H1 (cell line): ENCODE data around the gene TCERG1L. TPM values are rescaled to one million over a fixed set of nuclear protein-coding genes. Genes with fewer than 3 reads are reported as not detected.

Experiments
- CTCF ChIA-PET: fragments of 300-600 bp; sonication (Branson Sonifier 250); formaldehyde crosslinking; loops from one replicate; lab custom pipeline; 2021; ENCODE audit not compliant: partially characterized antibody; lab: Charles Lee
- POLR2A ChIA-PET: fragments of 300-600 bp; sonication (Branson Sonifier 250); formaldehyde crosslinking; loops from one replicate; lab custom pipeline; 2021; ENCODE audit warnings: inconsistent platforms; ENCODE audit not compliant: partially characterized antibody; lab: Charles Lee
- DNase-seq, 2 experiments: peaks; one replicate each; pipeline versions ENCODE4 v3.0.0 to v3.0.0-alpha.2; 2010 to 2022; ENCODE audit warnings: low spot score in 2 of 2, low read depth in 1 of 2, mixed read lengths in 1 of 2
- FAIRE-seq: peaks from 2 replicates; lab custom pipeline; 2011; peaks lifted over from hg19 to GRCh38; lab: Jason Lieb, UNC
- H2AFZ ChIP-seq: 2 replicates; pipeline ENCODE4 v1.8.1; 2012; ENCODE audit warnings: low read length, inconsistent platforms
- H2AK5ac ChIP-seq: 2 replicates; pipeline ENCODE4 v1.6.1; 2013; ENCODE audit warnings: low read depth, low read length
- H2BK120ac ChIP-seq: replicated peaks from 2 replicates; pipeline ENCODE3; 2013; ENCODE audit warnings: low read depth, low read length, inconsistent platforms
- H2BK12ac ChIP-seq: 2 replicates; pipeline ENCODE4 v1.6.1; 2013; ENCODE audit warnings: low read depth, low read length
- H2BK15ac ChIP-seq: 2 replicates; pipeline ENCODE4 v1.6.1; 2013; ENCODE audit warnings: low read length
- H2BK20ac ChIP-seq: 2 replicates; pipeline ENCODE4 v1.6.1; 2013; ENCODE audit warnings: low read length
- H2BK5ac ChIP-seq: 2 replicates; pipeline ENCODE4 v1.6.1; 2013; ENCODE audit warnings: low read depth, low read length
- H3K14ac ChIP-seq: 2 replicates; pipeline ENCODE4 v1.6.1; 2013; ENCODE audit warnings: inconsistent platforms; ENCODE audit not compliant: insufficient read length
- H3K18ac ChIP-seq: 2 replicates; pipeline ENCODE4 v1.6.1; 2013; ENCODE audit warnings: low read length; ENCODE audit errors: extremely low read depth
- H3K23ac ChIP-seq: 2 replicates; pipeline ENCODE4 v1.6.1; 2013; ENCODE audit warnings: inconsistent platforms; ENCODE audit not compliant: insufficient read length
- H3K23me2 ChIP-seq: 2 replicates; pipeline ENCODE4 v1.6.1; 2013; ENCODE audit warnings: low read depth, low read length
- H3K27ac ChIP-seq: 2 replicates; pipeline ENCODE4 v1.6.1; 2011; ENCODE audit warnings: low read depth, low read length, inconsistent platforms
- H3K27me3 ChIP-seq, 4 experiments: replicated peaks in 1 of 4; 1 replicate in 1 of 4; 2 replicates in 3 of 4; pipeline versions ENCODE4 v1.6.1 to v1.8.1; 2011 to 2013; ENCODE audit warnings: low read length in 3 of 4, mild to moderate bottlenecking in 3 of 4, inconsistent platforms in 2 of 4, mixed read lengths in 2 of 4, moderate library complexity in 1 of 4; ENCODE audit not compliant: control insufficient read depth in 3 of 4, insufficient read depth in 3 of 4; ENCODE audit errors: extremely low read depth in 1 of 4
- H3K36me3 ChIP-seq, 4 experiments: 2 replicates each; pipeline versions ENCODE4 v1.6.1 to v1.8.1; 2011 to 2013; ENCODE audit warnings: mild to moderate bottlenecking in 4 of 4, low read length in 3 of 4, moderate library complexity in 2 of 4, control low read depth in 1 of 4, inconsistent platforms in 1 of 4; ENCODE audit not compliant: insufficient read depth in 4 of 4, control insufficient read depth in 2 of 4
- H3K4ac ChIP-seq: replicated peaks from 2 replicates; pipeline ENCODE3; 2013; ENCODE audit warnings: low read length, low read depth, mixed read lengths, inconsistent platforms; ENCODE audit not compliant: insufficient read length
- H3K4me1 ChIP-seq, 4 experiments: replicated peaks in 1 of 4; 1 replicate in 1 of 4; 2 replicates in 3 of 4; pipeline versions ENCODE4 v1.6.1 to v1.8.1; 2011 to 2013; ENCODE audit warnings: low read length in 3 of 4, inconsistent platforms in 2 of 4, mixed read lengths in 1 of 4; ENCODE audit not compliant: insufficient read depth in 4 of 4, control insufficient read depth in 3 of 4
- H3K4me2 ChIP-seq, 2 experiments: 2 replicates each; pipeline versions ENCODE4 v1.6.1 to v1.8.1; 2011 to 2013; ENCODE audit warnings: low read depth in 2 of 2, low read length in 2 of 2, control low read depth in 1 of 2, inconsistent platforms in 1 of 2, mild to moderate bottlenecking in 1 of 2; ENCODE audit not compliant: insufficient read depth in 1 of 2
- H3K4me3 ChIP-seq, 4 experiments: fragments of 200-600, 300-600 bp in 1 of 4; sonication (generic), shearing (Covaris generic), sonication (Bioruptor Twin) in 1 of 4; 2 replicates each; pipeline versions ENCODE4 v1.5.1 to v1.8.1; 2011 to 2016; ENCODE audit warnings: low read length in 4 of 4, low read depth in 3 of 4, control low read depth in 2 of 4, inconsistent platforms in 2 of 4, mild to moderate bottlenecking in 2 of 4, mixed read lengths in 1 of 4, moderate library complexity in 1 of 4; ENCODE audit not compliant: insufficient read depth in 2 of 4; ENCODE audit errors: extremely low read depth in 1 of 4
- H3K56ac ChIP-seq: replicated peaks from 2 replicates; pipeline ENCODE3; 2013; ENCODE audit warnings: low read depth, mild to moderate bottlenecking, mixed read lengths, low read length, inconsistent platforms; ENCODE audit not compliant: insufficient read length
- H3K79me1 ChIP-seq: 2 replicates; pipeline ENCODE4 v1.6.1; 2013; ENCODE audit warnings: low read depth, low read length, control low read depth
- H3K79me2 ChIP-seq, 2 experiments: 2 replicates each; pipeline versions ENCODE4 v1.6.1 to v1.8.1; 2012 to 2013; ENCODE audit warnings: low read length in 2 of 2, mild to moderate bottlenecking in 2 of 2, inconsistent platforms in 1 of 2; ENCODE audit not compliant: insufficient read depth in 2 of 2, control insufficient read depth in 1 of 2
- H3K9ac ChIP-seq, 4 experiments: replicated peaks in 1 of 4; 1 replicate in 1 of 4; 2 replicates in 3 of 4; pipeline versions ENCODE4 v1.6.1 to v1.8.1; 2011 to 2013; ENCODE audit warnings: low read depth in 3 of 4, low read length in 3 of 4, control low read depth in 2 of 4, mild to moderate bottlenecking in 2 of 4, moderate library complexity in 2 of 4, inconsistent platforms in 1 of 4; ENCODE audit errors: extremely low read depth in 1 of 4
- H3K9me3 ChIP-seq, 2 experiments: 2 replicates each; pipeline versions ENCODE4 v1.6.1 to v1.8.1; 2012 to 2013; ENCODE audit warnings: mild to moderate bottlenecking in 2 of 2, moderate library complexity in 2 of 2, control low read depth in 1 of 2, inconsistent platforms in 1 of 2, low read depth in 1 of 2, low read length in 1 of 2, mixed read lengths in 1 of 2; ENCODE audit not compliant: insufficient read depth in 2 of 2
- H4K20me1 ChIP-seq, 2 experiments: replicated peaks in 1 of 2; 2 replicates each; pipeline versions ENCODE3 to v1.8.1; 2011 to 2013; ENCODE audit warnings: inconsistent platforms in 2 of 2, low read length in 2 of 2, mild to moderate bottlenecking in 1 of 2; ENCODE audit not compliant: insufficient read depth in 2 of 2, control insufficient read depth in 1 of 2
- H4K5ac ChIP-seq: 2 replicates; pipeline ENCODE4 v1.6.1; 2013; ENCODE audit warnings: low read length, low read depth, mixed read lengths, inconsistent platforms; ENCODE audit not compliant: insufficient read length
- H4K8ac ChIP-seq: 2 replicates; pipeline ENCODE4 v1.8.0; 2013; ENCODE audit warnings: mild to moderate bottlenecking, moderate library complexity, low read length, inconsistent platforms; ENCODE audit not compliant: insufficient read depth; ENCODE audit errors: extremely low read depth
- H4K91ac ChIP-seq: replicated peaks from 2 replicates; pipeline ENCODE3; 2013; ENCODE audit warnings: low read length, mixed read lengths, inconsistent platforms; ENCODE audit not compliant: insufficient read length
- CBX8 ChIP-seq: fragments of 300-800, 300-1000 bp; sonication (generic); IDR thresholded peaks from 2 replicates; pipeline ENCODE4 v1.7.1; 2016; ENCODE audit warnings: low read depth, low read length, borderline replicate concordance
- CEBPB ChIP-seq: IDR thresholded peaks from 2 replicates; pipeline ENCODE4 v1.6.1; 2012; ENCODE audit warnings: low read depth, low read length
- CREB1 ChIP-seq: IDR thresholded peaks from 2 replicates; pipeline ENCODE4 v1.6.1; 2012; ENCODE audit warnings: inconsistent platforms
- CTBP2 ChIP-seq: IDR thresholded peaks from 2 replicates; pipeline ENCODE4 v1.7.0; 2011; ENCODE audit warnings: borderline replicate concordance, mild to moderate bottlenecking, moderate library complexity, mixed read lengths, low read length; ENCODE audit not compliant: insufficient read depth, insufficient read length
- EP300 ChIP-seq, 2 experiments: IDR thresholded peaks; 1 replicate in 1 of 2; 2 replicates in 1 of 2; pipeline ENCODE4 v1.6.1; 2011 to 2012; ENCODE audit warnings: low read depth in 2 of 2, low read length in 2 of 2, mild to moderate bottlenecking in 2 of 2, borderline replicate concordance in 1 of 2, inconsistent platforms in 1 of 2, moderate library complexity in 1 of 2
- GTF2F1 ChIP-seq: IDR thresholded peaks from 2 replicates; pipeline ENCODE4 v1.6.1; 2012; ENCODE audit warnings: low read depth, low read length, improper control_type of control experiment, borderline replicate concordance
- JUN ChIP-seq: IDR thresholded peaks from 2 replicates; pipeline ENCODE4 v1.6.1; 2011; ENCODE audit warnings: low read depth, mild to moderate bottlenecking, improper control_type of control experiment, low read length
- POLR2A ChIP-seq, 2 experiments: IDR thresholded peaks; 1 replicate in 1 of 2; 2 replicates in 1 of 2; pipeline ENCODE4 v1.6.1; 2011; ENCODE audit warnings: low read depth in 2 of 2, low read length in 2 of 2, mild to moderate bottlenecking in 2 of 2; ENCODE audit errors: control extremely low read depth in 1 of 2
- RFX5 ChIP-seq: IDR thresholded peaks from 2 replicates; pipeline ENCODE4 v1.6.1; 2011; ENCODE audit warnings: low read depth, low read length, improper control_type of control experiment, borderline replicate concordance
- SIN3A ChIP-seq, 2 experiments: IDR thresholded peaks in 1 of 2; conservative IDR thresholded peaks in 1 of 2; 2 replicates each; pipeline ENCODE4 v1.6.1; 2011 to 2012; ENCODE audit warnings: low read length in 2 of 2, improper control_type of control experiment in 1 of 2, low read depth in 1 of 2, mild to moderate bottlenecking in 1 of 2
- SP1 ChIP-seq: IDR thresholded peaks from 2 replicates; pipeline ENCODE4 v1.6.1; 2011; ENCODE audit warnings: low read depth, low read length
- ZNF274 ChIP-seq: IDR thresholded peaks from 2 replicates; pipeline ENCODE4 v1.7.0; 2012; ENCODE audit warnings: low read length, borderline replicate concordance; ENCODE audit errors: extremely low read depth
- WGBS, 2 experiments: shearing (Covaris generic) in 1 of 2; methylation state at CpG; one replicate each; pipeline versions ENCODE4 v1.1.6 to v1.1.7; 2013 to 2015; ENCODE audit warnings: low lambda C conversion rate in 2 of 2, mixed read lengths in 2 of 2, inconsistent platforms in 1 of 2, low coverage in 1 of 2, missing lambda C conversion rate in 1 of 2; ENCODE audit not compliant: insufficient replicate concordance in 2 of 2, insufficient coverage in 1 of 2, insufficient read length in 1 of 2; ENCODE audit errors: extremely low coverage in 1 of 2, missing lambda C conversion rate in 1 of 2; 5-methylcytosine and 5-hydroxymethylcytosine counted together
- polyA plus RNA-seq, 7 experiments: library from polyadenylated mRNA; depleted of rRNA in 3 of 7; stranded (reverse) in 5 of 7; unstranded in 2 of 7; fragments of >200 nt in 5 of 7; fragments of 200-250 nt in 2 of 7; gene quantifications; 1 replicate in 5 of 7; 2 replicates in 1 of 7; 4 replicates in 1 of 7; pipeline versions ENCODE4 v1.2.1 to v1.2.3, GENCODE V29; 2011 to 2013; ENCODE audit warnings: missing spikeins in 2 of 7, mixed read lengths in 2 of 7
- total RNA-seq: library from RNA; stranded (reverse); fragmentation: NEBNext Ultra II Directional; extraction: Animal tissue kit (Norgen Biotek cat#: 25700); gene quantifications from 2 replicates; pipeline ENCODE4 v1.2.1, GENCODE V29; 2021
- TF ChIP-seq, protein P1 (sequence below): IDR thresholded peaks from 2 replicates; pipeline ENCODE4 v1.6.1; 2012; ENCODE audit warnings: inconsistent platforms

TCERG1L gene
- total and polyA plus RNA-seq, 2 of the 8 experiments (the other 6 are each of a cell fraction or from before 2014, with no cell fraction given): 3.9 to 6.9 TPM

DNA sequence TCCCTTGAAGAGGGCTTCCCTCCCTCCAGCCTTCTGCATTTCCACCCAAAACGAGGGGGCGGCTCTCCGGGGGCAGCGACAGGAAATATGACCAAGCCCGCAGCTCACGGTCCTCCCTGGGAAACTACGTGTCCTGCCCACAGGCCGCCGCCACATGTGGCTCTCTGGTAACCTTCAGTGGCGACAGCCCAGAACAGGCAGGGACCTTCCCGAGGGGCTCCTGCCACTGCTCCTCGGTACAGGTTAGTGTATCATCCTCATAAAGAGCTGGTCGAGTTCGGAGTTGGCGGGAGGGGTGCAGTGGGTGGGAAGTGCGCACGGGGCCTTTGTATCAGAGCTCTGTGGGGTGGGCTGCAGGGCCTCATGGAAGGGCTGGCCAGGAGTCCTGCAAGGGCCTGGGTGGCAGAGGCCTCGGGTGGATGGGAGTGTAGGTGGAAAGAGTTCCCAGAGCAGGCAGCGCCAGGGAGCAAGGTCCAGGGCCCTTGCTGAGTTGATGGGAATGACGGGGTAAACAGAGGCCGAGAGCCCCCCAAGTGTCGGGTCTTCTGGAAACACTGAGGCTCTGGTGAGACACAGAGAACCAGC is 66.0 kb downstream of the TCERG1L start:
- DNase-seq: no peak
- no peak overlapping the region for H2AK5ac ChIP-seq
- peaks cover 0 to 1% (median under 1%) of the 10 kb centered on the region in 4 experiments; a peak in 3 of 7 replicates for H3K4me1 ChIP-seq
- H3K23me2 ChIP-seq: peaks cover 5% of the 10 kb centered on the region; the same call in 1 of the 2 replicates
- peaks cover 0 to 3% of the 10 kb centered on the region in 2 experiments for H4K20me1 ChIP-seq
- no peak overlapping the region for H3K9ac ChIP-seq
- POLR2A ChIA-PET: no interaction called here
- no peak overlapping the region for H3K4ac ChIP-seq
- no peak overlapping the region for H3K18ac ChIP-seq
- H2BK120ac ChIP-seq: no peak overlapping the region
- no peak overlapping the region for H2BK20ac ChIP-seq
- no peak overlapping the region for H3K27ac ChIP-seq
- no peak overlapping the region for H2BK12ac ChIP-seq
- no peaks in the 10 kb centered on the region for H3K27me3 ChIP-seq
- H3K79me2 ChIP-seq: no peaks in the 10 kb centered on the region
- H3K14ac ChIP-seq: no peak overlapping the region
- H3K9me3 ChIP-seq: no peaks in the 10 kb centered on the region
- no peak overlapping the region for H2BK15ac ChIP-seq
- no peak overlapping the region for H3K4me3 ChIP-seq
- CTCF ChIA-PET: interaction anchor here (0.5 to 1.6 kb wide), 5 partner anchors 10 to 161 kb away, joined by 3 to 6 read pairs (median 4); no protein-coding TSS in a partner anchor
- no peak overlapping the region for H2BK5ac ChIP-seq
- WGBS, 2 experiments: 89% methylated on average over 15 of the region's 22 CpGs; no CpG with 5 or more reads in 1 of the 2 experiments
- no peak overlapping the region for H3K56ac ChIP-seq
- H4K8ac ChIP-seq: no peak overlapping the region
- no peak overlapping the region for H4K5ac ChIP-seq
- peaks cover 4% of the 10 kb centered on the region; the same call in 1 of the 2 replicates for H3K79me1 ChIP-seq
- no peak overlapping the region for H4K91ac ChIP-seq
- no peak for FAIRE-seq
- H3K36me3 ChIP-seq: no peaks in the 10 kb centered on the region
- H3K23ac ChIP-seq: no peak overlapping the region
- H2AFZ ChIP-seq: no peak overlapping the region
- no peak overlapping the region for H3K4me2 ChIP-seq
- TF ChIP-seq POLR2A (IDR thresholded peaks at IDR 0.05; ENCODE audit: control extremely low read depth in 1 of 2, low read depth in 2 of 2, low read length in 2 of 2) (no peak), SP1 (no peak), EP300 (IDR thresholded peaks at IDR 0.05; ENCODE audit: borderline replicate concordance in 1 of 2, low read depth in 2 of 2, low read length in 2 of 2) (no peak), CREB1 (no peak), JUN (no peak), CBX8 (no peak), SIN3A (conservative IDR thresholded peaks at IDR 0.05 in 1 of 2, IDR thresholded peaks at IDR 0.05 in 1 of 2; ENCODE audit: low read depth in 1 of 2, low read length in 2 of 2) (no peak), GTF2F1 (no peak), ZNF274 (no peak), RFX5 (no peak), CTBP2 (no peak), CEBPB (no peak)
- TF ChIP-seq, protein P1, sequence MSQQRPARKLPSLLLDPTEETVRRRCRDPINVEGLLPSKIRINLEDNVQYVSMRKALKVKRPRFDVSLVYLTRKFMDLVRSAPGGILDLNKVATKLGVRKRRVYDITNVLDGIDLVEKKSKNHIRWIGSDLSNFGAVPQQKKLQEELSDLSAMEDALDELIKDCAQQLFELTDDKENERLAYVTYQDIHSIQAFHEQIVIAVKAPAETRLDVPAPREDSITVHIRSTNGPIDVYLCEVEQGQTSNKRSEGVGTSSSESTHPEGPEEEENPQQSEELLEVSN: no peak
